Testis (tissue), 3 donors: Measurements from ENCODE around the gene CORO1C. TPM values are rescaled to one million over a fixed set of nuclear protein-coding genes. Genes with fewer than 3 reads are reported as not detected.

Source experiments
- DNase-seq: peaks from one replicate; pipeline ENCODE4 v3.0.0-alpha.2; 2019
- H3K27ac ChIP-seq, 2 donors: fragments of 200-600 bp; sonication (generic); one replicate each; pipeline ENCODE4 v1.5.1; 2019
- H3K27me3 ChIP-seq: fragments of 200-600 bp; sonication (generic); one replicate; pipeline ENCODE4 v1.5.1; 2019
- H3K36me3 ChIP-seq: fragments of 200-600 bp; sonication (generic); one replicate; pipeline ENCODE4 v1.5.1; 2017; ENCODE audit warnings: low read depth; ENCODE audit errors: missing control alignments
- H3K4me1 ChIP-seq: fragments of 200-600 bp; sonication (generic); one replicate; pipeline ENCODE4 v1.5.1; 2019
- H3K4me3 ChIP-seq, 2 donors: fragments of 200-600 bp; sonication (generic); one replicate each; pipeline ENCODE4 v1.5.1; 2017 to 2019
- H3K9me3 ChIP-seq: fragments of 200-600 bp; sonication (generic); one replicate; pipeline ENCODE4 v1.5.1; 2017
- CTCF ChIP-seq, 3 experiments: fragments of 450-650 bp in 2 of 3; fragments of 200-600 bp in 1 of 3; sonication (generic) in 1 of 3; IDR thresholded peaks; one replicate each; pipeline ENCODE4 v1.5.1; 2016 to 2019; ENCODE audit warnings: antibody characterized with exemption in 3 of 3, mild to moderate bottlenecking in 2 of 3, moderate library complexity in 1 of 3
- POLR2A ChIP-seq: fragments of 450-650 bp; IDR thresholded peaks from one replicate; pipeline ENCODE4 v1.6.1; 2017; ENCODE audit warnings: antibody characterized with exemption, mild to moderate bottlenecking, moderate library complexity
- WGBS, 2 donors: methylation state at CpG; one replicate each; pipeline ENCODE4 v1.1.5; 2018; 5-methylcytosine and 5-hydroxymethylcytosine counted together
- intact Hi-C: fragments of 100-400 bp; cut with DNase I; formaldehyde crosslinking; loops from one replicate; pipeline ENCODE4 v1.15.1; 2023; ENCODE audit warnings: low total_unique reads
- polyA plus RNA-seq: library from polyadenylated mRNA; stranded (reverse); fragments of 350-450 nt; fragmentation: Illumina TruSeq; extraction: RNeasy Lipid Tissue Mini Kit (QIAGEN cat#74804); gene quantifications from one replicate; pipeline ENCODE4 v1.2.3, GENCODE V29; 2014; ENCODE audit warnings: low read depth, low replicate concordance; ENCODE audit not compliant: insufficient read depth
- total RNA-seq, 2 donors: library from RNA; depleted of rRNA; stranded (reverse); fragments of >200 nt; gene quantifications; one replicate each; pipeline ENCODE4 v1.2.3, GENCODE V29; 2016

The CORO1C gene
- total and polyA plus RNA-seq, 3 donors from 2014 or later, result 57.2 to 73.4 (median 70.2) TPM

- Histone ChIP-seq H3K4me3 (no peak overlapping the region), H3K36me3 (no peaks in the 10 kb centered on the region), H3K4me1 (peaks cover 15% of the 10 kb centered on the region), H3K27ac (peak overlapping the region in 1 of 2 donors; percentile 23), H3K9me3 (no peaks in the 10 kb centered on the region), H3K27me3 (no peaks in the 10 kb centered on the region)
- intact Hi-C loops, result no loop called here
- DNase-seq, result no peak
- no peak for TF ChIP-seq CTCF (IDR thresholded peaks at IDR 0.05)
- TF ChIP-seq POLR2A, result no peak
- 83 to 95% methylated on average over 9 of the region's 9 CpGs for WGBS, 2 donors
Observed at GRCh38 chr12:108648371-108648770, 82.9 kb downstream of the CORO1C start.

- WGBS, 2 donors, result 79 to 87% methylated on average over 11 of the region's 11 CpGs
- no peaks in the 10 kb centered on the region for H3K36me3 ChIP-seq
- TF ChIP-seq POLR2A, result no peak
- TF ChIP-seq CTCF (IDR thresholded peaks at IDR 0.05), result no peak
Observed at GRCh38 chr12:108647585-108648287, 83.6 kb downstream of the CORO1C start.

GRCh38 chr12:108646600-108647579, 84.4 kb downstream of the CORO1C start:
- H3K4me3 ChIP-seq, result no peak overlapping the region
- H3K27ac ChIP-seq, result peak overlapping the region in 1 of 2 donors; percentile 23
- intact Hi-C loops, result no loop called here
- no peaks in the 10 kb centered on the region for H3K27me3 ChIP-seq
- no peaks in the 10 kb centered on the region for H3K9me3 ChIP-seq
- WGBS, 2 donors, result 58% methylated on average over 10 of the region's 10 CpGs
- TF ChIP-seq CTCF (IDR thresholded peaks at IDR 0.05) (no peak), POLR2A (no peak)
- H3K36me3 ChIP-seq, result no peaks in the 10 kb centered on the region
- DNase-seq, result no peak
- peaks cover 11% of the 10 kb centered on the region for H3K4me1 ChIP-seq

More at GRCh38 chr12:108647585-108648287, 83.6 kb downstream of the CORO1C start:
- Histone ChIP-seq H3K9me3 (no peaks in the 10 kb centered on the region), H3K27me3 (no peaks in the 10 kb centered on the region), H3K4me3 (no peak overlapping the region), H3K27ac (peak overlapping the region in 1 of 2 donors; percentile 23), H3K4me1 (peaks cover 11% of the 10 kb centered on the region)
- DNase-seq, result no peak
- intact Hi-C loops, result no loop called here

GRCh38 chr12:108645686-108646599, 85.4 kb downstream of the CORO1C start:
- no peaks in the 10 kb centered on the region for H3K9me3 ChIP-seq
- TF ChIP-seq CTCF (IDR thresholded peaks at IDR 0.05) (no peak), POLR2A (no peak)
- no peaks in the 10 kb centered on the region for H3K27me3 ChIP-seq
- H3K27ac ChIP-seq, result peak overlapping the region in 1 of 2 donors; percentile 23
- H3K4me3 ChIP-seq, result no peak overlapping the region
- H3K4me1 ChIP-seq, result peaks cover 20% of the 10 kb centered on the region
- intact Hi-C loops, result no loop called here
- no peaks in the 10 kb centered on the region for H3K36me3 ChIP-seq
- 82 to 87% methylated on average over 15 of the region's 15 CpGs for WGBS, 2 donors
- no peak for DNase-seq
